K562 (cell line): ENCODE results near the gene PAPOLB.

Source experiments
- BACH1 ChIP-seq: fragments of 200-800 bp; sonication (Bioruptor generic); IDR thresholded peaks from 2 replicates; pipeline ENCODE4 v1.6.1; 2016; ENCODE audit warnings: missing genetic modification characterization, missing compliant biosample characterization
- CTCF ChIP-seq, 3 experiments: IDR thresholded peaks in 2 of 3; conservative IDR thresholded peaks in 1 of 3; 2 replicates each; pipeline ENCODE4 v1.5.1; 2011 to 2012; ENCODE audit warnings: low read length in 3 of 3, mild to moderate bottlenecking in 3 of 3, control low read depth in 2 of 3, improper control_type of control experiment in 1 of 3, inconsistent platforms in 1 of 3, low read depth in 1 of 3, mixed read lengths in 1 of 3, moderate library complexity in 1 of 3; ENCODE audit not compliant: insufficient read depth in 2 of 3
- KLF16 ChIP-seq: IDR thresholded peaks from 2 replicates; pipeline ENCODE4 v1.6.1; 2016; ENCODE audit warnings: antibody characterized with exemption
- POLR2A ChIP-seq: fragments of 450-650 bp; conservative IDR thresholded peaks from 2 replicates; pipeline ENCODE4 v1.6.1; 2016
- STAT6 ChIP-seq: sonication (generic); formaldehyde crosslinking; IDR thresholded peaks from 2 replicates; pipeline ENCODE4 v1.8.1; 2023; ENCODE audit warnings: mild to moderate bottlenecking, missing genetic modification reagents
- THRA ChIP-seq: fragments of 450-650 bp; IDR thresholded peaks from 2 replicates; pipeline ENCODE4 v1.6.1; 2017; ENCODE audit warnings: mild to moderate bottlenecking, moderate library complexity

- TF ChIP-seq BACH1 (tag): no peak
- no peak for TF ChIP-seq KLF16
- TF ChIP-seq STAT6: no peak
- TF ChIP-seq CTCF (IDR thresholded peaks at IDR 0.05 in 2 of 3, conservative IDR thresholded peaks at IDR 0.05 in 1 of 3; ENCODE audit: insufficient read depth in 2 of 3, low read depth in 1 of 3, low read length in 3 of 3): no peak
- no peak for TF ChIP-seq THRA
- no peak for TF ChIP-seq POLR2A
These were observed 53.8 kb downstream of the PAPOLB start for GRCh38 chr7:4808026-4808425.
